GM23338 (cell line): ENCODE measurements around the gene UTP20. TPM values are rescaled to one million over a fixed set of nuclear protein-coding genes. Genes with fewer than 3 reads are reported as not detected.

ENCODE experiments used
- ATAC-seq: fragments of 200-7000 bp; cut with Tn5 transposase; 3 replicates; pipeline ENCODE4 v1.9.1; 2020
- DNase-seq: peaks from one replicate; pipeline ENCODE4 v3.0.0-alpha.2; 2015; ENCODE audit warnings: low spot score
- H2AFZ ChIP-seq: fragments of 200-600 bp; sonication (generic); 2 replicates; pipeline ENCODE4 v1.8.0; 2016; ENCODE audit warnings: antibody characterized with exemption, mild to moderate bottlenecking, moderate library complexity
- H3F3A ChIP-seq: fragments of 200-600 bp; sonication (generic); replicated peaks from 2 replicates; pipeline ENCODE4 v1.8.0; 2017; ENCODE audit warnings: antibody characterized with exemption, mixed run types, low read depth
- H3K27ac ChIP-seq: fragments of 200-600 bp; sonication (generic); 2 replicates; pipeline ENCODE4 v1.6.1; 2016; ENCODE audit warnings: low read depth
- H3K27me3 ChIP-seq: fragments of 200-600 bp; sonication (generic); 2 replicates; pipeline ENCODE4 v1.8.0; 2016; ENCODE audit warnings: mild to moderate bottlenecking, mixed run types, moderate library complexity; ENCODE audit not compliant: insufficient read depth
- H3K36me3 ChIP-seq: fragments of 200-600 bp; sonication (generic); 2 replicates; pipeline ENCODE4 v1.8.0; 2016; ENCODE audit warnings: mild to moderate bottlenecking; ENCODE audit not compliant: insufficient read depth
- H3K4me1 ChIP-seq: fragments of 200-600 bp; sonication (generic); 2 replicates; pipeline ENCODE4 v1.8.0; 2016; ENCODE audit warnings: mild to moderate bottlenecking, moderate library complexity; ENCODE audit not compliant: insufficient read depth
- H3K4me2 ChIP-seq: fragments of 200-600 bp; sonication (generic); 2 replicates; pipeline ENCODE4 v1.7.1; 2017; ENCODE audit warnings: mixed run types
- H3K4me3 ChIP-seq: fragments of 200-600 bp; sonication (generic); 2 replicates; pipeline ENCODE4 v1.6.1; 2016; ENCODE audit warnings: mixed run types
- H3K79me2 ChIP-seq: fragments of 200-600 bp; sonication (generic); replicated peaks from 2 replicates; pipeline ENCODE4 v1.8.0; 2017; ENCODE audit warnings: mild to moderate bottlenecking; ENCODE audit not compliant: insufficient read depth
- H3K9me2 ChIP-seq: fragments of 200-600 bp; sonication (generic); 2 replicates; pipeline ENCODE4 v1.8.0; 2017; ENCODE audit not compliant: insufficient read depth
- H4K20me1 ChIP-seq: fragments of 200-600 bp; sonication (generic); replicated peaks from 2 replicates; pipeline ENCODE4 v1.8.0; 2017; ENCODE audit warnings: mild to moderate bottlenecking; ENCODE audit not compliant: insufficient read depth
- H3K27ac Mint-ChIP-seq: 2 replicates; pipeline ENCODE4 v1.8.0; 2020; ENCODE audit warnings: inconsistent platforms, mild to moderate bottlenecking, moderate library complexity, mixed read lengths
- H3K27me3 Mint-ChIP-seq: 3 replicates; pipeline ENCODE4 v1.8.0; 2022; ENCODE audit warnings: low read depth, mild to moderate bottlenecking, moderate library complexity, mixed read lengths, inconsistent platforms; ENCODE audit not compliant: insufficient read depth, poor library complexity
- H3K36me3 Mint-ChIP-seq: 3 replicates; pipeline ENCODE4 v1.8.0; 2021; ENCODE audit warnings: low read depth, mild to moderate bottlenecking, inconsistent platforms, moderate library complexity, mixed read lengths
- H3K4me1 Mint-ChIP-seq: 3 replicates; pipeline ENCODE4 v1.8.0; 2020; ENCODE audit warnings: mild to moderate bottlenecking, inconsistent platforms, mixed read lengths
- H3K4me3 Mint-ChIP-seq: 3 replicates; pipeline ENCODE4 v1.8.0; 2021; ENCODE audit warnings: moderate library complexity, mild to moderate bottlenecking, inconsistent platforms, mixed read lengths
- H3K9me3 Mint-ChIP-seq: 3 replicates; pipeline ENCODE4 v1.8.0; 2020; ENCODE audit warnings: moderate library complexity, mild to moderate bottlenecking, inconsistent platforms, mixed read lengths
- CREB1 ChIP-seq: fragments of 250-450 bp; sonication (Bioruptor Pico); IDR thresholded peaks from 2 replicates; pipeline ENCODE4 v1.5.0; 2020; ENCODE audit warnings: low read depth, mild to moderate bottlenecking, moderate library complexity
- ETS1 ChIP-seq: IDR thresholded peaks from 2 replicates; pipeline ENCODE4 v1.6.1; 2016; ENCODE audit warnings: antibody characterized with exemption
- EZH2 ChIP-seq: fragments of 200-600 bp; sonication (generic); IDR thresholded peaks from one replicate; pipeline ENCODE4 v1.8.0; 2017; ENCODE audit warnings: antibody characterized with exemption, mild to moderate bottlenecking, low read depth; ENCODE audit not compliant: unreplicated experiment
- EZH2phosphoT487 ChIP-seq: fragments of 200-600 bp; sonication (generic); IDR thresholded peaks from one replicate; pipeline ENCODE4 v1.8.1; 2018; ENCODE audit warnings: antibody characterized with exemption; ENCODE audit not compliant: unreplicated experiment
- JUNB ChIP-seq: IDR thresholded peaks from one replicate; pipeline ENCODE4 v1.6.1; 2016; ENCODE audit warnings: antibody characterized with exemption; ENCODE audit not compliant: unreplicated experiment
- NANOG ChIP-seq: IDR thresholded peaks from 2 replicates; pipeline ENCODE4 v1.6.1; 2016; ENCODE audit warnings: antibody characterized with exemption, borderline replicate concordance
- STAT1 ChIP-seq: IDR thresholded peaks from one replicate; pipeline ENCODE4 v1.6.1; 2016; ENCODE audit warnings: antibody characterized with exemption; ENCODE audit not compliant: unreplicated experiment
- ZNF114 ChIP-seq: fragments of 250-450 bp; sonication (Bioruptor Pico); IDR thresholded peaks from 2 replicates; pipeline ENCODE4 v1.5.0; 2020; ENCODE audit warnings: mild to moderate bottlenecking, moderate library complexity
- ZNF331 ChIP-seq: fragments of 250-450 bp; sonication (Bioruptor Pico); IDR thresholded peaks from 2 replicates; pipeline ENCODE4 v1.5.0; 2020; ENCODE audit warnings: low read depth, mild to moderate bottlenecking, moderate library complexity
- ZNF462 ChIP-seq: fragments of 250-450 bp; sonication (Bioruptor Pico); IDR thresholded peaks from 2 replicates; pipeline ENCODE4 v1.5.0; 2020; ENCODE audit warnings: mild to moderate bottlenecking, moderate library complexity
- polyA plus RNA-seq: library from polyadenylated mRNA; unstranded; fragments of >200 nt; fragmentation: Nextera tagmentation; extraction: Ambion mirVana; gene quantifications from 2 replicates; pipeline ENCODE4 v1.2.1, GENCODE V29; 2016
- total RNA-seq: library from RNA; depleted of rRNA; stranded (reverse); fragments of >200 nt; shearing (Covaris generic); gene quantifications from 2 replicates; pipeline ENCODE4 v1.2.3, GENCODE V29; 2014
- TF ChIP-seq, protein P1 (sequence below), 2 experiments: fragments of 200-600 bp in 1 of 2; sonication (generic) in 1 of 2; conservative IDR thresholded peaks; 2 replicates each; pipeline versions ENCODE4 v1.5.1 to v1.6.1; 2016 to 2017; ENCODE audit warnings: antibody characterized with exemption in 2 of 2, low read depth in 2 of 2, mild to moderate bottlenecking in 2 of 2, moderate library complexity in 1 of 2
- TF ChIP-seq, protein P2 (sequence below): IDR thresholded peaks from one replicate; pipeline ENCODE4 v1.6.1; 2018; ENCODE audit warnings: antibody characterized with exemption; ENCODE audit not compliant: unreplicated experiment

The UTP20 gene
- total and polyA plus RNA-seq, 2 experiments from 2014 or later: 13.1 to 59.6 TPM

DNA sequence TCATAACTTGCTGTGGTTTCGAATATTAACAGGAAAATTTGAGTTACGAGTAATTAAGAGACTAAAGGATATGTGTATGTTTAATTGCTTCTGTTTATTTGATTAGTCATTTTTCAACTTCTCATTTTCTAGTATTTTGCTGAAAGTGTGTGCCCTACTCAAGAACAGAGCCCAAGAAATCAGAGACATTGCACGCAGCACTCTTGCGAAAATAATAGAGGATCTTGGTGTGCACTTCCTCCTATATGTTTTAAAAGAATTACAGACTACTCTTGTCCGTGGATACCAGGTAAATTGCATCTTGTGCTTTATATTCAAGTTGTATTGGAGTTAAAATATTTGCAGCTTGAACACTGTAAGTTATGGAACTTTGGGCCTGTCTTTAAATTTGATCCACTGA, 76.9 kb downstream of the UTP20 start (continued):
- TF ChIP-seq, protein P1, sequence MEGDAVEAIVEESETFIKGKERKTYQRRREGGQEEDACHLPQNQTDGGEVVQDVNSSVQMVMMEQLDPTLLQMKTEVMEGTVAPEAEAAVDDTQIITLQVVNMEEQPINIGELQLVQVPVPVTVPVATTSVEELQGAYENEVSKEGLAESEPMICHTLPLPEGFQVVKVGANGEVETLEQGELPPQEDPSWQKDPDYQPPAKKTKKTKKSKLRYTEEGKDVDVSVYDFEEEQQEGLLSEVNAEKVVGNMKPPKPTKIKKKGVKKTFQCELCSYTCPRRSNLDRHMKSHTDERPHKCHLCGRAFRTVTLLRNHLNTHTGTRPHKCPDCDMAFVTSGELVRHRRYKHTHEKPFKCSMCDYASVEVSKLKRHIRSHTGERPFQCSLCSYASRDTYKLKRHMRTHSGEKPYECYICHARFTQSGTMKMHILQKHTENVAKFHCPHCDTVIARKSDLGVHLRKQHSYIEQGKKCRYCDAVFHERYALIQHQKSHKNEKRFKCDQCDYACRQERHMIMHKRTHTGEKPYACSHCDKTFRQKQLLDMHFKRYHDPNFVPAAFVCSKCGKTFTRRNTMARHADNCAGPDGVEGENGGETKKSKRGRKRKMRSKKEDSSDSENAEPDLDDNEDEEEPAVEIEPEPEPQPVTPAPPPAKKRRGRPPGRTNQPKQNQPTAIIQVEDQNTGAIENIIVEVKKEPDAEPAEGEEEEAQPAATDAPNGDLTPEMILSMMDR (conservative IDR thresholded peaks at IDR 0.05; ENCODE audit: low read depth in 2 of 2): no peak
- TF ChIP-seq ZNF114 (CRISPR knock-in tag) (no peak), EZH2 (no peak), ZNF331 (no peak), ETS1 (no peak), STAT1 (no peak), EZH2phosphoT487 (no peak)

DNA sequence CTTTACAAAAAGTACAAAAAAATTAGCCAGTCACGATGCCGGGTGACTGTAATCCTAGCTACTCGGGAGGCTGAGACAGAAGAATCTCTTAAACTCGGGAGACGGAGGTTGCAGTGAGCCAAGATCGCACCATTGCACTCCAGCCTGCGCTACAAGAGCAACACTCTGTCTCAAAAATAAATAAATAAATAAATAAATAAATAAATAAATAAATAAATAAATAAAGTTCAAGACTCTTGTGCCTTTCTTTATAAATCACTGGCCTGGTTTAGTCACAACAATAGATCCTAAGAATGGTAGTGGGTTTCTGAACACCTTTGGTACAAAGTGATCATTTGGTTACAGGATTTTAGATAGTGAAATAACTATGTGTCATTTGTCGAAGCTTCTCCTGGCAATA, 81.5 kb downstream of the UTP20 start:
- no peaks in the 10 kb centered on the region for H3K4me1 ChIP-seq
- Mint-ChIP-seq H3K27ac (no peak overlapping the region), H3K4me3 (no peak overlapping the region), H3K9me3 (no peaks in the 10 kb centered on the region), H3K36me3 (peaks cover 66% of the 10 kb centered on the region), H3K27me3 (no peaks in the 10 kb centered on the region), H3K4me1 (no peaks in the 10 kb centered on the region)
- no peaks in the 10 kb centered on the region for H3K79me2 ChIP-seq
- DNase-seq: no peak
- H3F3A ChIP-seq: no peaks in the 10 kb centered on the region
- peaks cover 45% of the 10 kb centered on the region for H3K36me3 ChIP-seq
- peaks cover 5% of the 10 kb centered on the region for H4K20me1 ChIP-seq
- H3K27ac ChIP-seq: no peak overlapping the region
- ATAC-seq: no peak
- H3K4me3 ChIP-seq: no peak overlapping the region
- H3K27me3 ChIP-seq: no peaks in the 10 kb centered on the region
- H3K4me2 ChIP-seq: no peak overlapping the region
- no peak overlapping the region for H2AFZ ChIP-seq
- no peaks in the 10 kb centered on the region for H3K9me2 ChIP-seq
- TF ChIP-seq STAT1 (no peak), ZNF114 (CRISPR knock-in tag) (no peak), NANOG (no peak), ZNF462 (CRISPR knock-in tag) (no peak), CREB1 (CRISPR knock-in tag) (no peak), ZNF331 (no peak), JUNB (no peak)
- TF ChIP-seq, protein P2, sequence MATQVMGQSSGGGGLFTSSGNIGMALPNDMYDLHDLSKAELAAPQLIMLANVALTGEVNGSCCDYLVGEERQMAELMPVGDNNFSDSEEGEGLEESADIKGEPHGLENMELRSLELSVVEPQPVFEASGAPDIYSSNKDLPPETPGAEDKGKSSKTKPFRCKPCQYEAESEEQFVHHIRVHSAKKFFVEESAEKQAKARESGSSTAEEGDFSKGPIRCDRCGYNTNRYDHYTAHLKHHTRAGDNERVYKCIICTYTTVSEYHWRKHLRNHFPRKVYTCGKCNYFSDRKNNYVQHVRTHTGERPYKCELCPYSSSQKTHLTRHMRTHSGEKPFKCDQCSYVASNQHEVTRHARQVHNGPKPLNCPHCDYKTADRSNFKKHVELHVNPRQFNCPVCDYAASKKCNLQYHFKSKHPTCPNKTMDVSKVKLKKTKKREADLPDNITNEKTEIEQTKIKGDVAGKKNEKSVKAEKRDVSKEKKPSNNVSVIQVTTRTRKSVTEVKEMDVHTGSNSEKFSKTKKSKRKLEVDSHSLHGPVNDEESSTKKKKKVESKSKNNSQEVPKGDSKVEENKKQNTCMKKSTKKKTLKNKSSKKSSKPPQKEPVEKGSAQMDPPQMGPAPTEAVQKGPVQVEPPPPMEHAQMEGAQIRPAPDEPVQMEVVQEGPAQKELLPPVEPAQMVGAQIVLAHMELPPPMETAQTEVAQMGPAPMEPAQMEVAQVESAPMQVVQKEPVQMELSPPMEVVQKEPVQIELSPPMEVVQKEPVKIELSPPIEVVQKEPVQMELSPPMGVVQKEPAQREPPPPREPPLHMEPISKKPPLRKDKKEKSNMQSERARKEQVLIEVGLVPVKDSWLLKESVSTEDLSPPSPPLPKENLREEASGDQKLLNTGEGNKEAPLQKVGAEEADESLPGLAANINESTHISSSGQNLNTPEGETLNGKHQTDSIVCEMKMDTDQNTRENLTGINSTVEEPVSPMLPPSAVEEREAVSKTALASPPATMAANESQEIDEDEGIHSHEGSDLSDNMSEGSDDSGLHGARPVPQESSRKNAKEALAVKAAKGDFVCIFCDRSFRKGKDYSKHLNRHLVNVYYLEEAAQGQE: no peak
